IMR-90 (cell line): ENCODE measurements around the gene IP6K2. TPM values are rescaled to one million over a fixed set of nuclear protein-coding genes. Genes with fewer than 3 reads are reported as not detected.

ENCODE experiments used
- ATAC-seq: fragments of 200-7000 bp; cut with Tn5 transposase; 2 replicates; pipeline ENCODE4 v1.9.1; 2020; ENCODE audit warnings: low read depth, mild to moderate bottlenecking, moderate library complexity
- BruUV-seq: library from RNA; stranded (reverse); fragments of 400-500 nt; replicated peaks from 2 replicates; lab custom pipeline; 2021; lab: Mats Ljungman, UMichigan
- CTCF ChIA-PET: fragments of 300-600 bp; formaldehyde crosslinking; extraction: SDS; loops from one replicate; lab custom pipeline; 2021; ENCODE audit warnings: antibody characterized with exemption; lab: Yijun Ruan, JAX
- POLR2A ChIA-PET: fragments of 300-600 bp; sonication (Branson Sonifier 250); formaldehyde crosslinking; loops from one replicate; lab custom pipeline; 2022; ENCODE audit warnings: antibody characterized with exemption; ENCODE audit not compliant: unreplicated experiment; lab: Charles Lee
- DNase-seq: peaks from one replicate; pipeline ENCODE4 v3.0.0; 2013
- H2AFZ ChIP-seq: replicated peaks from 2 replicates; pipeline ENCODE3; 2013; ENCODE audit warnings: low read length, mild to moderate bottlenecking; ENCODE audit not compliant: poor library complexity
- H2AK5ac ChIP-seq: 2 replicates; pipeline ENCODE4 v1.6.1; 2013; ENCODE audit warnings: low read depth, low read length, inconsistent platforms
- H2AK9ac ChIP-seq: replicated peaks from 2 replicates; pipeline ENCODE3; 2013; ENCODE audit warnings: mild to moderate bottlenecking, low read depth, low read length, moderate library complexity; ENCODE audit not compliant: poor library complexity
- H2BK120ac ChIP-seq: 2 replicates; pipeline ENCODE4 v1.6.1; 2013; ENCODE audit warnings: low read depth, low read length, inconsistent platforms
- H2BK15ac ChIP-seq: 3 replicates; pipeline ENCODE4 v1.6.1; 2013; ENCODE audit warnings: low read depth, low read length, inconsistent platforms
- H2BK20ac ChIP-seq: 2 replicates; pipeline ENCODE4 v1.6.1; 2013; ENCODE audit warnings: low read depth, mild to moderate bottlenecking, inconsistent platforms, low read length, moderate library complexity
- H2BK5ac ChIP-seq: 2 replicates; pipeline ENCODE4 v1.6.1; 2013; ENCODE audit warnings: mild to moderate bottlenecking, low read depth, low read length, inconsistent platforms; ENCODE audit not compliant: poor library complexity, severe bottlenecking
- H3K14ac ChIP-seq: replicated peaks from 2 replicates; pipeline ENCODE4 v1.6.1; 2013; ENCODE audit warnings: low read depth, low read length, inconsistent platforms
- H3K18ac ChIP-seq: 2 replicates; pipeline ENCODE4 v1.6.1; 2013; ENCODE audit warnings: low read depth, low read length, control low read depth
- H3K23ac ChIP-seq: 2 replicates; pipeline ENCODE4 v1.6.1; 2013; ENCODE audit warnings: low read depth, low read length, inconsistent platforms
- H3K27ac ChIP-seq: 2 replicates; pipeline ENCODE4 v1.5.1; 2013; ENCODE audit warnings: mild to moderate bottlenecking, control low read depth, low read length; ENCODE audit not compliant: insufficient read depth
- H3K27me3 ChIP-seq: 2 replicates; pipeline ENCODE4 v1.6.1; 2013; ENCODE audit warnings: low read length; ENCODE audit not compliant: control insufficient read depth, insufficient read depth
- H3K36me3 ChIP-seq: 2 replicates; pipeline ENCODE4 v1.6.1; 2013; ENCODE audit warnings: low read length, mixed read lengths; ENCODE audit not compliant: control insufficient read depth, insufficient read depth
- H3K4ac ChIP-seq: 2 replicates; pipeline ENCODE4 v1.6.1; 2013; ENCODE audit warnings: low read depth, low read length, inconsistent platforms
- H3K4me1 ChIP-seq: 2 replicates; pipeline ENCODE4 v1.6.1; 2013; ENCODE audit warnings: low read length, mixed read lengths; ENCODE audit not compliant: control insufficient read depth, insufficient read depth
- H3K4me2 ChIP-seq: 2 replicates; pipeline ENCODE4 v1.6.1; 2013; ENCODE audit warnings: low read depth, mild to moderate bottlenecking, control low read depth, low read length, moderate library complexity
- H3K4me3 ChIP-seq: 2 replicates; pipeline ENCODE4 v1.5.1; 2013; ENCODE audit warnings: low read depth, mild to moderate bottlenecking, control low read depth, low read length, moderate library complexity; ENCODE audit not compliant: insufficient read depth
- H3K56ac ChIP-seq: 2 replicates; pipeline ENCODE4 v1.6.1; 2013; ENCODE audit warnings: low read length, inconsistent platforms; ENCODE audit not compliant: insufficient read depth; ENCODE audit errors: extremely low read depth
- H3K79me1 ChIP-seq, 2 experiments: 2 replicates each; pipeline ENCODE4 v1.6.1; 2013; ENCODE audit warnings: low read length in 2 of 2, inconsistent platforms in 1 of 2, low read depth in 1 of 2
- H3K9ac ChIP-seq: 2 replicates; pipeline ENCODE4 v1.6.1; 2013; ENCODE audit warnings: low read depth, low read length, control low read depth
- H3K9me1 ChIP-seq: 2 replicates; pipeline ENCODE4 v1.6.1; 2013; ENCODE audit warnings: low read length, inconsistent platforms; ENCODE audit not compliant: insufficient read depth
- H3K9me3 ChIP-seq: 2 replicates; pipeline ENCODE4 v1.6.1; 2013; ENCODE audit warnings: low read length; ENCODE audit not compliant: control insufficient read depth, insufficient read depth
- H4K20me1 ChIP-seq: 2 replicates; pipeline ENCODE4 v1.6.1; 2013; ENCODE audit warnings: low read length, inconsistent platforms; ENCODE audit not compliant: insufficient read depth
- H4K5ac ChIP-seq: 2 replicates; pipeline ENCODE4 v1.6.1; 2013; ENCODE audit warnings: mild to moderate bottlenecking, low read depth, low read length, control low read depth
- H4K8ac ChIP-seq, 2 experiments: 2 replicates each; pipeline ENCODE4 v1.6.1; 2013; ENCODE audit warnings: low read depth in 2 of 2, low read length in 2 of 2, control low read depth in 1 of 2, inconsistent platforms in 1 of 2
- H4K91ac ChIP-seq: 2 replicates; pipeline ENCODE4 v1.6.1; 2013; ENCODE audit warnings: low read depth, low read length, inconsistent platforms; ENCODE audit not compliant: insufficient read depth
- FOS ChIP-seq: fragments of 150-350 bp; IDR thresholded peaks from 2 replicates; pipeline ENCODE4 v1.6.1; 2016; ENCODE audit warnings: low read depth, low read length
- MAFK ChIP-seq: IDR thresholded peaks from 2 replicates; pipeline ENCODE4 v1.6.1; 2012; ENCODE audit warnings: low read depth, low read length, improper control_type of control experiment
- MAZ ChIP-seq: IDR thresholded peaks from 2 replicates; pipeline ENCODE4 v1.6.1; 2012; ENCODE audit warnings: low read depth, mild to moderate bottlenecking, low read length, improper control_type of control experiment, moderate library complexity, borderline replicate concordance
- MXI1 ChIP-seq: IDR thresholded peaks from 2 replicates; pipeline ENCODE4 v1.6.1; 2012; ENCODE audit warnings: low read depth, mild to moderate bottlenecking, low read length, moderate library complexity, borderline replicate concordance
- SMC3 ChIP-seq: fragments of 150-350 bp; IDR thresholded peaks from 2 replicates; pipeline ENCODE4 v1.6.1; 2016; ENCODE audit warnings: low read depth, mild to moderate bottlenecking, antibody characterized with exemption, low read length, moderate library complexity
- WGBS, 2 experiments: methylation state at CpG; one replicate each; pipeline versions ENCODE4 v1.1.5 to v1.1.7; 2013; ENCODE audit warnings: missing lambda C conversion rate in 2 of 2; ENCODE audit not compliant: insufficient read length in 1 of 2; ENCODE audit errors: extremely low coverage in 2 of 2; 5-methylcytosine and 5-hydroxymethylcytosine counted together
- dilution Hi-C: fragments of 300-500 bp; cut with HindIII; formaldehyde crosslinking; loops from one replicate; pipeline ENCODE4 v1.14.3; 2018; ENCODE audit warnings: low sequenced_read_pairs; ENCODE audit not compliant: unreplicated experiment
- in situ Hi-C: fragments of 300-500 bp; cut with MboI; formaldehyde crosslinking; loops from 3 replicates; pipeline ENCODE4 v1.14.3; 2019; ENCODE audit warnings: low sequenced_read_pairs, inconsistent platforms, mixed read lengths
- intact Hi-C: fragments of 100-400 bp; cut with micrococcal nuclease; formaldehyde crosslinking; loops from 2 replicates; pipeline ENCODE4 v1.10.0; 2022
- polyA plus RNA-seq, 3 experiments: library from polyadenylated mRNA; depleted of rRNA; stranded (reverse); fragments of >200 nt; gene quantifications; 2 replicates each; pipeline ENCODE4 v1.2.3, GENCODE V29; 2012; ENCODE audit warnings: low replicate concordance in 1 of 3
- total RNA-seq: library from RNA; depleted of rRNA; stranded (reverse); fragments of >200 nt; gene quantifications from 2 replicates; pipeline ENCODE4 v1.2.3, GENCODE V29; 2012
- TF ChIP-seq, protein P1 (sequence below): conservative IDR thresholded peaks from 2 replicates; pipeline ENCODE4 v1.5.1; 2012; ENCODE audit warnings: mild to moderate bottlenecking, low read depth, low read length, improper control_type of control experiment
- TF ChIP-seq, protein P2 (sequence below): fragments of 150-350 bp; IDR thresholded peaks from 2 replicates; pipeline ENCODE4 v1.6.1; 2016; ENCODE audit warnings: low read depth, mild to moderate bottlenecking, low read length, moderate library complexity, borderline replicate concordance

Gene IP6K2
- total and polyA plus RNA-seq, 2 of the 4 experiments (the other 2 are of a cell fraction), result 73.7 to 169 TPM

DNA sequence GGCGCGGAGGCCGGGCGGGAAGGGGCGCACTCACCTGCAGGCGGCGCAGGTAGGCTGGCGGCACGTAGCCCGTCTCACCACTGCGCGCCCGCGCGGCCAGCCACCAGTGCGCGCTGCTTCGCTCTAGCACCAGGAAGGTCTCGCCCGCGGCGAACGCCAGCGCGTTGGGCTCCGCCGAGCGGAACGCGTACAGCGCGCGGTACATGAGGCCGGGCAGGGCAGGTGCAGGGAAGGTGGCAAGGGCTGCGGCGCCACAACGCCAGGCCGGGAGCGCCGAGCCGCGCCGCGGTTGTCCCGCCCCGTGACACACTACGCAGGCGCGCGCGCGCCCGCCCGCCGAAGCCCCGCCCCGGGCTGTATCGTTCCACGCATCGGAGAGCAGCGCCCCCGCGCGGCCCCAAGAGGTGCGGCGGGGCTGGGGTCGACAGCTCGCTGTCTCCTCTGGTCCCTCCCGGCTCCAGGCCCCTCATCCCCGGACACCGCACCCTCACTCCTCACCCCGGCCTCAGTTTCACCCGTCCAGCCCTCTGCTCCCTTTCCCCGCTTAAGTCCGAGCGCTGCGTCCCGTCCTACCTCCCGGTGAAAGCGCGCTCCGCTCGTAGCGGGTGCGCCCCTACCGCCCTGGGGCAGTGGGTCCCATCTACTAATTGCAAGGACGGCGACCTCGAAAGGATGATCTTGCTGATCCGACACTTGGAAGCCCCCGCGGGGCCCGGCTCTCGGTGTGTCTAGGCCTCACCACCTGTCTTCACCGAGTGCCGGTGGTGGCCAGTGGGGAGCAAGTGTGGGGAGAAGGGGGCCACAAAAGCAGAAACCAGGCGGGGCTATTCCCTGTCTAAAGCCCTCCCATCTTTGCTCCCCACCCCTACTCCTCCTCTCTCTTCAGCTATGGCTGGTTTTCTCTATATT, 31.2 kb downstream of the IP6K2 start, which contains the start of gene NCKIPSD (continued):
- TF ChIP-seq, protein P1, sequence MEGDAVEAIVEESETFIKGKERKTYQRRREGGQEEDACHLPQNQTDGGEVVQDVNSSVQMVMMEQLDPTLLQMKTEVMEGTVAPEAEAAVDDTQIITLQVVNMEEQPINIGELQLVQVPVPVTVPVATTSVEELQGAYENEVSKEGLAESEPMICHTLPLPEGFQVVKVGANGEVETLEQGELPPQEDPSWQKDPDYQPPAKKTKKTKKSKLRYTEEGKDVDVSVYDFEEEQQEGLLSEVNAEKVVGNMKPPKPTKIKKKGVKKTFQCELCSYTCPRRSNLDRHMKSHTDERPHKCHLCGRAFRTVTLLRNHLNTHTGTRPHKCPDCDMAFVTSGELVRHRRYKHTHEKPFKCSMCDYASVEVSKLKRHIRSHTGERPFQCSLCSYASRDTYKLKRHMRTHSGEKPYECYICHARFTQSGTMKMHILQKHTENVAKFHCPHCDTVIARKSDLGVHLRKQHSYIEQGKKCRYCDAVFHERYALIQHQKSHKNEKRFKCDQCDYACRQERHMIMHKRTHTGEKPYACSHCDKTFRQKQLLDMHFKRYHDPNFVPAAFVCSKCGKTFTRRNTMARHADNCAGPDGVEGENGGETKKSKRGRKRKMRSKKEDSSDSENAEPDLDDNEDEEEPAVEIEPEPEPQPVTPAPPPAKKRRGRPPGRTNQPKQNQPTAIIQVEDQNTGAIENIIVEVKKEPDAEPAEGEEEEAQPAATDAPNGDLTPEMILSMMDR, result peak; percentile 90

DNA sequence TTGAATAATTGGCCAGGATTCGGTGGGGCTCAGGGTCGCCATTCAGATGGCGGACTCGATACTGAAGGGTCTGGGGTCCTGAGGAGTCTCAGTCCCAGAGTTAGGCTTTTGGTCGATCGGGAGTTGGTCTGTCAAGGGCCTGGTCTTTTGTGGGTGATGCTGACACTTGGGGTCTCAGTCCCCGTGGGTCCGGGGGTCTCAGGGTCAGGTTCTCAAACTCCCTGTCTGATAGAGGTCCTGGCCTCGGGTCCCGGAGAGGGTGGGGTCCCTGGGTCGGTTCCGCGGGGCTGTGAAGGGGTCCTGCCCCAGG, 31.8 kb downstream of the IP6K2 start:
- TF ChIP-seq FOS (no peak), MXI1 (no peak), MAZ (no peak), SMC3 (no peak), MAFK (no peak)
- TF ChIP-seq, protein P2, sequence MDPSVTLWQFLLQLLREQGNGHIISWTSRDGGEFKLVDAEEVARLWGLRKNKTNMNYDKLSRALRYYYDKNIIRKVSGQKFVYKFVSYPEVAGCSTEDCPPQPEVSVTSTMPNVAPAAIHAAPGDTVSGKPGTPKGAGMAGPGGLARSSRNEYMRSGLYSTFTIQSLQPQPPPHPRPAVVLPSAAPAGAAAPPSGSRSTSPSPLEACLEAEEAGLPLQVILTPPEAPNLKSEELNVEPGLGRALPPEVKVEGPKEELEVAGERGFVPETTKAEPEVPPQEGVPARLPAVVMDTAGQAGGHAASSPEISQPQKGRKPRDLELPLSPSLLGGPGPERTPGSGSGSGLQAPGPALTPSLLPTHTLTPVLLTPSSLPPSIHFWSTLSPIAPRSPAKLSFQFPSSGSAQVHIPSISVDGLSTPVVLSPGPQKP, result no peak
- POLR2A ChIA-PET, result no interaction called here
- H3K23ac ChIP-seq, result peak overlapping the region; percentile 95
- H2BK20ac ChIP-seq, result peak overlapping the region; percentile 41; the same call in 1 of the 2 replicates
- peak overlapping the region; percentile 67 for H4K5ac ChIP-seq
- CTCF ChIA-PET, result interaction anchor here (1.0 kb wide), 1 partner anchor 22 kb away, joined by 4 read pairs; no protein-coding TSS in a partner anchor
- peak overlapping the region; percentile 26 for H3K18ac ChIP-seq
- H4K8ac ChIP-seq, result peak overlapping the region; percentile 65 to 91
- no TSS peak for BruUV-seq
- intact Hi-C loops (loop anchor here (2.0 to 5.0 kb wide), 2 partner anchors 50 to 218 kb away; partner anchors contain the start of gene SLC26A6), dilution Hi-C loops (no loop called here), in situ Hi-C loops (no loop called here)
- peak overlapping the region; percentile 83 for H3K4ac ChIP-seq
- H3K27ac ChIP-seq, result peak overlapping the region; percentile 97
- H2BK5ac ChIP-seq, result peak overlapping the region; percentile 98
- 7% methylated on average over 8 of the region's 13 CpGs; no CpG with 5 or more reads in 1 of the 2 experiments for WGBS, 2 experiments
- peak overlapping the region; percentile 53; the same call in 2 of the 3 replicates for H2BK15ac ChIP-seq
- H3K4me1 ChIP-seq, result peaks cover 47% of the 10 kb centered on the region
- H3K9ac ChIP-seq, result peak overlapping the region; percentile 99
- ATAC-seq (no peak), DNase-seq (no peak)
- peaks cover 27 to 78% of the 10 kb centered on the region in 2 experiments for H3K79me1 ChIP-seq
- H3K9me3 ChIP-seq, result no peaks in the 10 kb centered on the region
- H2AK9ac ChIP-seq, result peak overlapping the region; percentile 99
- peak overlapping the region; percentile 100 for H2AFZ ChIP-seq
- peaks cover 48% of the 10 kb centered on the region for H3K9me1 ChIP-seq
- peak overlapping the region; percentile 98 for H3K14ac ChIP-seq
- peaks cover 51% of the 10 kb centered on the region for H3K36me3 ChIP-seq
- peak overlapping the region; percentile 99 for H3K4me3 ChIP-seq
- peak overlapping the region; percentile 90 for H2AK5ac ChIP-seq
- H3K4me2 ChIP-seq, result peak overlapping the region; percentile 84
- H3K56ac ChIP-seq, result peak overlapping the region; percentile 49; the same call in 1 of the 2 replicates
- H4K91ac ChIP-seq, result peak overlapping the region; percentile 93
- H4K20me1 ChIP-seq, result peaks cover 44% of the 10 kb centered on the region
- no peaks in the 10 kb centered on the region for H3K27me3 ChIP-seq
- H2BK120ac ChIP-seq, result peak overlapping the region; percentile 62; the same call in 1 of the 2 replicates
